Prostate gland (tissue), 2 donors: Measurements from ENCODE around the gene HLTF. TPM values are rescaled to one million over a fixed set of nuclear protein-coding genes. Genes with fewer than 3 reads are reported as not detected.
A peak's percentile ranks its signal among the peaks of the same experiment; 100 is the strongest.

Experiments
- DNase-seq: peaks from one replicate; pipeline ENCODE4 v3.0.0-alpha.2; 2019; ENCODE audit warnings: low spot score
- H3K27ac ChIP-seq, 2 donors: fragments of 200-600 bp; sonication (generic); 2 replicates each; pipeline ENCODE4 v1.5.1; 2017 to 2019
- H3K27me3 ChIP-seq: fragments of 200-600 bp; sonication (generic); replicated peaks from 2 replicates; pipeline ENCODE4 v1.5.1; 2019; ENCODE audit not compliant: insufficient read depth
- H3K36me3 ChIP-seq, 2 donors: fragments of 200-600 bp; sonication (generic); 1 replicate in 1 of 2; 2 replicates in 1 of 2; pipeline versions ENCODE4 v1.5.1 to v1.8.1; 2017 to 2019
- H3K4me1 ChIP-seq: fragments of 200-600 bp; sonication (generic); replicated peaks from 2 replicates; pipeline ENCODE4 v1.5.1; 2019
- H3K4me3 ChIP-seq, 2 donors: fragments of 200-600 bp; sonication (generic); 2 replicates each; pipeline ENCODE4 v1.5.1; 2017 to 2019
- H3K9me3 ChIP-seq: fragments of 200-600 bp; sonication (generic); 2 replicates; pipeline ENCODE4 v1.5.1; 2017
- CTCF ChIP-seq, 4 experiments: fragments of 200-600 bp in 2 of 4; fragments of 450-650 bp in 2 of 4; sonication (generic) in 2 of 4; IDR thresholded peaks; 1 replicate in 3 of 4; 2 replicates in 1 of 4; pipeline ENCODE4 v1.5.1; 2016 to 2019; ENCODE audit warnings: antibody characterized with exemption in 4 of 4, mild to moderate bottlenecking in 2 of 4, moderate library complexity in 2 of 4
- POLR2A ChIP-seq: fragments of 450-650 bp; IDR thresholded peaks from one replicate; pipeline ENCODE4 v1.6.1; 2016; ENCODE audit warnings: antibody characterized with exemption, mild to moderate bottlenecking
- POLR2AphosphoS5 ChIP-seq: sonication (generic); formaldehyde crosslinking; IDR thresholded peaks from one replicate; pipeline ENCODE4 v1.6.1; 2017; ENCODE audit warnings: antibody characterized with exemption
- WGBS: methylation state at CpG from one replicate; pipeline ENCODE4 v1.1.5; 2018; 5-methylcytosine and 5-hydroxymethylcytosine counted together
- intact Hi-C: fragments of 100-400 bp; cut with DNase I; formaldehyde crosslinking; loops from one replicate; pipeline ENCODE4 v1.14.2; 2022
- total RNA-seq, 2 donors: library from RNA; depleted of rRNA; stranded (reverse); fragments of >200 nt; gene quantifications; one replicate each; pipeline ENCODE4 v1.1.0, GENCODE V29; 2016

The HLTF gene
- total RNA-seq, 2 donors from 2014 or later: 29.9 to 171 TPM

GRCh38 chr3:149042789-149043386, 43.4 kb downstream of the HLTF start:
- intact Hi-C loops: no loop called here
- H3K4me3 ChIP-seq: no peak overlapping the region
- TF ChIP-seq POLR2A (no peak), CTCF (IDR thresholded peaks at IDR 0.05) (no peak), POLR2AphosphoS5 (no peak)
- WGBS: 43% methylated on average over 1 of the region's 1 CpG
- no peaks in the 10 kb centered on the region for H3K27me3 ChIP-seq
- no peaks in the 10 kb centered on the region for H3K9me3 ChIP-seq
- no peaks in the 10 kb centered on the region for H3K4me1 ChIP-seq
- no peaks in the 10 kb centered on the region for H3K36me3 ChIP-seq
- DNase-seq: no peak
- H3K27ac ChIP-seq: no peak overlapping the region

- no peak for TF ChIP-seq POLR2A
- TF ChIP-seq POLR2AphosphoS5: no peak
- H3K36me3 ChIP-seq: no peaks in the 10 kb centered on the region
- intact Hi-C loops: no loop called here
Measured at GRCh38 chr3:149038322-149038721, 48.0 kb downstream of the HLTF start.

GRCh38 chr3:149037684-149038083, 48.6 kb downstream of the HLTF start:
- H3K27ac ChIP-seq: no peak overlapping the region
- WGBS: 87% methylated on average over 4 of the region's 4 CpGs
- no peak for DNase-seq

More at GRCh38 chr3:149038322-149038721, 48.0 kb downstream of the HLTF start:
- no peak overlapping the region for H3K4me3 ChIP-seq
- H3K27ac ChIP-seq: peak overlapping the region in 1 of 2 donors; percentile 13
- DNase-seq: no peak
- no peaks in the 10 kb centered on the region for H3K4me1 ChIP-seq
- no peaks in the 10 kb centered on the region for H3K9me3 ChIP-seq
- H3K27me3 ChIP-seq: no peaks in the 10 kb centered on the region
- 62% methylated on average over 2 of the region's 2 CpGs for WGBS

GRCh38 chr3:149031096-149031495, 55.2 kb downstream of the HLTF start:
- no peak for DNase-seq
- TF ChIP-seq POLR2A (no peak), CTCF (IDR thresholded peaks at IDR 0.05) (no peak), POLR2AphosphoS5 (no peak)
- intact Hi-C loops: no loop called here
- no peaks in the 10 kb centered on the region for H3K27me3 ChIP-seq
- no peak overlapping the region for H3K27ac ChIP-seq
- 83% methylated on average over 2 of the region's 2 CpGs for WGBS
- H3K36me3 ChIP-seq: no peaks in the 10 kb centered on the region
- no peaks in the 10 kb centered on the region for H3K4me1 ChIP-seq
- no peak overlapping the region for H3K4me3 ChIP-seq
- no peaks in the 10 kb centered on the region for H3K9me3 ChIP-seq

More at GRCh38 chr3:149037684-149038083, 48.6 kb downstream of the HLTF start:
- intact Hi-C loops: no loop called here
- Histone ChIP-seq H3K36me3 (no peaks in the 10 kb centered on the region), H3K9me3 (no peaks in the 10 kb centered on the region), H3K4me1 (no peaks in the 10 kb centered on the region), H3K4me3 (no peak overlapping the region), H3K27me3 (no peaks in the 10 kb centered on the region)
- TF ChIP-seq POLR2A: no peak
- TF ChIP-seq CTCF (IDR thresholded peaks at IDR 0.05): no peak

- Histone ChIP-seq H3K27me3 (no peaks in the 10 kb centered on the region), H3K27ac (no peak overlapping the region), H3K4me3 (no peak overlapping the region), H3K9me3 (no peaks in the 10 kb centered on the region), H3K36me3 (no peaks in the 10 kb centered on the region), H3K4me1 (no peaks in the 10 kb centered on the region)
- TF ChIP-seq POLR2AphosphoS5: no peak
- no peak for TF ChIP-seq POLR2A
- TF ChIP-seq CTCF (IDR thresholded peaks at IDR 0.05): no peak
- 38% methylated on average over 4 of the region's 4 CpGs for whole genome bisulfite sequencing
- no peak for DNase-seq
- intact Hi-C loops: no loop called here
Measured at GRCh38 chr3:149026718-149027117, 59.6 kb downstream of the HLTF start.
